ENCODE results near the gene LPCAT1. TPM values are rescaled to one million over a fixed set of nuclear protein-coding genes. Genes with fewer than 3 reads are reported as not detected.

LPCAT1 gene
- total RNA-seq, 3 donors from 2014 or later (not counting 1 experiment from before 2014, with no cell fraction given): 196 to 302 (median 252) TPM

- Mint-ChIP-seq H3K27me3 (ENCODE audit: low read depth in 2 of 2) (no peaks in the 10 kb centered on the region), H3K27ac (peak overlapping the region; percentile 95 to 96), H3K4me3 (peak overlapping the region; percentile 96), H3K9me3 (no peaks in the 10 kb centered on the region), H3K4me1 (peaks cover 63 to 78% of the 10 kb centered on the region in 2 donors), H3K36me3 (no peaks in the 10 kb centered on the region)
- Histone ChIP-seq H3K27ac (ENCODE audit: low read length) (peak overlapping the region; percentile 46), H3K9me3 (ENCODE audit: control insufficient read depth, insufficient read depth, low read length) (no peaks in the 10 kb centered on the region), H3K36me3 (ENCODE audit: control insufficient read depth, insufficient read depth, low read length) (peaks cover 25% of the 10 kb centered on the region), H3K4me1 (ENCODE audit: control insufficient read depth, insufficient read depth, low read length) (peaks cover 78% of the 10 kb centered on the region), H3K27me3 (ENCODE audit: control insufficient read depth, insufficient read depth, low read length) (no peaks in the 10 kb centered on the region), H3K4me3 (ENCODE audit: low read length) (peak overlapping the region; percentile 68)
- DNase-seq: peak in 1 of 2 donors; percentile 15
- intact Hi-C loops (cut with micrococcal nuclease): loop anchor here (1.0 kb wide), 1 partner anchor 18 kb away; no protein-coding TSS in a partner anchor
- WGBS (ENCODE audit: insufficient coverage): 73% methylated on average over 7 of the region's 13 CpGs
- TF ChIP-seq, protein P1, sequence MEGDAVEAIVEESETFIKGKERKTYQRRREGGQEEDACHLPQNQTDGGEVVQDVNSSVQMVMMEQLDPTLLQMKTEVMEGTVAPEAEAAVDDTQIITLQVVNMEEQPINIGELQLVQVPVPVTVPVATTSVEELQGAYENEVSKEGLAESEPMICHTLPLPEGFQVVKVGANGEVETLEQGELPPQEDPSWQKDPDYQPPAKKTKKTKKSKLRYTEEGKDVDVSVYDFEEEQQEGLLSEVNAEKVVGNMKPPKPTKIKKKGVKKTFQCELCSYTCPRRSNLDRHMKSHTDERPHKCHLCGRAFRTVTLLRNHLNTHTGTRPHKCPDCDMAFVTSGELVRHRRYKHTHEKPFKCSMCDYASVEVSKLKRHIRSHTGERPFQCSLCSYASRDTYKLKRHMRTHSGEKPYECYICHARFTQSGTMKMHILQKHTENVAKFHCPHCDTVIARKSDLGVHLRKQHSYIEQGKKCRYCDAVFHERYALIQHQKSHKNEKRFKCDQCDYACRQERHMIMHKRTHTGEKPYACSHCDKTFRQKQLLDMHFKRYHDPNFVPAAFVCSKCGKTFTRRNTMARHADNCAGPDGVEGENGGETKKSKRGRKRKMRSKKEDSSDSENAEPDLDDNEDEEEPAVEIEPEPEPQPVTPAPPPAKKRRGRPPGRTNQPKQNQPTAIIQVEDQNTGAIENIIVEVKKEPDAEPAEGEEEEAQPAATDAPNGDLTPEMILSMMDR (IDR thresholded peaks at IDR 0.05): no peak
- ATAC-seq: no peak
These were observed 2.8 kb downstream of the LPCAT1 start for GRCh38 chr5:1520791-1521453.

DNA sequence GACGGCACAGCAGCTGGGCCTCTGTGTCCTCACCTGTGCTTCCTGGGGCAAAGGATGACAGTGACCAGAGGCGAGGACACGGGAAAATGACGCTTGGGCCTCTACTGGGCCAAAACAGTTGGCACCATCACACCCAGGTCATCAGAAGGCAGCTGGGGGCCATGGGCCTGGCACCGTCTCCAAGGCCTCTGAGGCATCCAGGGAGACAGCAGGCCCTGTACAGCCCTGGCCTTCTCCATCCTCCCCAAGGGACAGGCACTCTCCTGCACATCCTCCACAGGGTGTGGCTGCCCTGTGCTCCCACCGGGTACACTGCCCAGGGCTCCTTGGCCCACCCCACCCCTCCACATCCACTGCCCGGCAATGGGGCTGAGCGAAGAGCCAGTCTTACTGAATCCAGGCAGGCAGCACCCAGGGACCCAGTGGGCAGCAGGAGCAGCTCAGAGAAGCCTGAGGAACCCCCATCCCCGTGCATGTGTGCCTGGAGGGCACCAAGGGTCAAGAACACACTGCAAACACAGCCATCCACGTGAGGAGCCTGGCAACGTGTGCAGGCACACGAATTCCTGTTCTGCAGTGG is 4.0 kb downstream of the LPCAT1 start:
- H3K4me3 Mint-ChIP-seq: peak overlapping the region; percentile 96
- no peak overlapping the region for H3K4me3 ChIP-seq (ENCODE audit: low read length)
- no peaks in the 10 kb centered on the region for H3K36me3 Mint-ChIP-seq
- H3K27ac Mint-ChIP-seq: peak overlapping the region; percentile 95 to 96
- no peaks in the 10 kb centered on the region for H3K27me3 ChIP-seq (ENCODE audit: control insufficient read depth, insufficient read depth, low read length)
- peaks cover 85% of the 10 kb centered on the region for H3K4me1 ChIP-seq (ENCODE audit: control insufficient read depth, insufficient read depth, low read length)
- DNase-seq (peak in 1 of 2 donors; percentile 15), ATAC-seq (no peak)
- no peaks in the 10 kb centered on the region for H3K27me3 Mint-ChIP-seq (ENCODE audit: low read depth in 2 of 2)
- no peaks in the 10 kb centered on the region for H3K9me3 ChIP-seq (ENCODE audit: control insufficient read depth, insufficient read depth, low read length)
- peak overlapping the region; percentile 80 for H3K27ac ChIP-seq (ENCODE audit: low read length)
- H3K9me3 Mint-ChIP-seq: no peaks in the 10 kb centered on the region
- intact Hi-C loops (cut with micrococcal nuclease): loop anchor here (2.0 to 10.0 kb wide), 2 partner anchors 17 to 415 kb away; no protein-coding TSS in a partner anchor
- H3K36me3 ChIP-seq (ENCODE audit: control insufficient read depth, insufficient read depth, low read length): peaks cover 25% of the 10 kb centered on the region
- peaks cover 73 to 78% of the 10 kb centered on the region in 2 donors for H3K4me1 Mint-ChIP-seq
- TF ChIP-seq, protein P1 (IDR thresholded peaks at IDR 0.05): no peak
- WGBS (ENCODE audit: insufficient coverage): 66% methylated on average over 12 of the region's 12 CpGs

- Histone ChIP-seq H3K4me1 (ENCODE audit: control insufficient read depth, insufficient read depth, low read length) (peaks cover 97% of the 10 kb centered on the region), H3K36me3 (ENCODE audit: control insufficient read depth, insufficient read depth, low read length) (peaks cover 36% of the 10 kb centered on the region), H3K9me3 (ENCODE audit: control insufficient read depth, insufficient read depth, low read length) (no peaks in the 10 kb centered on the region), H3K4me3 (ENCODE audit: low read length) (no peak overlapping the region), H3K27ac (ENCODE audit: low read length) (peak overlapping the region; percentile 80), H3K27me3 (ENCODE audit: control insufficient read depth, insufficient read depth, low read length) (no peaks in the 10 kb centered on the region)
- TF ChIP-seq, protein P1 (IDR thresholded peaks at IDR 0.05): no peak
- no peaks in the 10 kb centered on the region for H3K36me3 Mint-ChIP-seq
- ATAC-seq (no peak), DNase-seq (peak in 1 of 2 donors; percentile 14)
- peak overlapping the region; percentile 95 to 96 for H3K27ac Mint-ChIP-seq
- intact Hi-C loops (cut with micrococcal nuclease): loop anchor here (2.0 to 10.0 kb wide), 2 partner anchors 19 to 413 kb away; no protein-coding TSS in a partner anchor
- no peaks in the 10 kb centered on the region for H3K9me3 Mint-ChIP-seq
- no peaks in the 10 kb centered on the region for H3K27me3 Mint-ChIP-seq (ENCODE audit: low read depth in 2 of 2)
- WGBS (ENCODE audit: insufficient coverage): 92% methylated on average over 20 of the region's 20 CpGs
- H3K4me1 Mint-ChIP-seq: peaks cover 89 to 97% of the 10 kb centered on the region in 2 donors
- H3K4me3 Mint-ChIP-seq: peak overlapping the region; percentile 87
These were observed 5.9 kb downstream of the LPCAT1 start for GRCh38 chr5:1517838-1518237.
